IMR-90 (cell line): Measurements from ENCODE around the gene FCER1A. TPM values are rescaled to one million over a fixed set of nuclear protein-coding genes. Genes with fewer than 3 reads are reported as not detected.

Experiments used
- ATAC-seq: fragments of 200-7000 bp; cut with Tn5 transposase; 2 replicates; pipeline ENCODE4 v1.9.1; 2020; ENCODE audit warnings: low read depth, mild to moderate bottlenecking, moderate library complexity
- BruUV-seq: library from RNA; stranded (reverse); fragments of 400-500 nt; replicated peaks from 2 replicates; lab custom pipeline; 2021; lab: Mats Ljungman, UMichigan
- CTCF ChIA-PET: fragments of 300-600 bp; formaldehyde crosslinking; extraction: SDS; loops from one replicate; lab custom pipeline; 2021; ENCODE audit warnings: antibody characterized with exemption; lab: Yijun Ruan, JAX
- POLR2A ChIA-PET: fragments of 300-600 bp; sonication (Branson Sonifier 250); formaldehyde crosslinking; loops from one replicate; lab custom pipeline; 2022; ENCODE audit warnings: antibody characterized with exemption; ENCODE audit not compliant: unreplicated experiment; lab: Charles Lee
- DNase-seq: peaks from one replicate; pipeline ENCODE4 v3.0.0; 2013
- H2AFZ ChIP-seq: replicated peaks from 2 replicates; pipeline ENCODE3; 2013; ENCODE audit warnings: low read length, mild to moderate bottlenecking; ENCODE audit not compliant: poor library complexity
- H2AK5ac ChIP-seq: 2 replicates; pipeline ENCODE4 v1.6.1; 2013; ENCODE audit warnings: low read depth, low read length, inconsistent platforms
- H2AK9ac ChIP-seq: replicated peaks from 2 replicates; pipeline ENCODE3; 2013; ENCODE audit warnings: mild to moderate bottlenecking, low read depth, low read length, moderate library complexity; ENCODE audit not compliant: poor library complexity
- H2BK120ac ChIP-seq: 2 replicates; pipeline ENCODE4 v1.6.1; 2013; ENCODE audit warnings: low read depth, low read length, inconsistent platforms
- H2BK15ac ChIP-seq: 3 replicates; pipeline ENCODE4 v1.6.1; 2013; ENCODE audit warnings: low read depth, low read length, inconsistent platforms
- H2BK20ac ChIP-seq: 2 replicates; pipeline ENCODE4 v1.6.1; 2013; ENCODE audit warnings: low read depth, mild to moderate bottlenecking, inconsistent platforms, low read length, moderate library complexity
- H2BK5ac ChIP-seq: 2 replicates; pipeline ENCODE4 v1.6.1; 2013; ENCODE audit warnings: mild to moderate bottlenecking, low read depth, low read length, inconsistent platforms; ENCODE audit not compliant: poor library complexity, severe bottlenecking
- H3K14ac ChIP-seq: replicated peaks from 2 replicates; pipeline ENCODE4 v1.6.1; 2013; ENCODE audit warnings: low read depth, low read length, inconsistent platforms
- H3K18ac ChIP-seq: 2 replicates; pipeline ENCODE4 v1.6.1; 2013; ENCODE audit warnings: low read depth, low read length, control low read depth
- H3K23ac ChIP-seq: 2 replicates; pipeline ENCODE4 v1.6.1; 2013; ENCODE audit warnings: low read depth, low read length, inconsistent platforms
- H3K27ac ChIP-seq: 2 replicates; pipeline ENCODE4 v1.5.1; 2013; ENCODE audit warnings: mild to moderate bottlenecking, control low read depth, low read length; ENCODE audit not compliant: insufficient read depth
- H3K27me3 ChIP-seq: 2 replicates; pipeline ENCODE4 v1.6.1; 2013; ENCODE audit warnings: low read length; ENCODE audit not compliant: control insufficient read depth, insufficient read depth
- H3K36me3 ChIP-seq: 2 replicates; pipeline ENCODE4 v1.6.1; 2013; ENCODE audit warnings: low read length, mixed read lengths; ENCODE audit not compliant: control insufficient read depth, insufficient read depth
- H3K4ac ChIP-seq: 2 replicates; pipeline ENCODE4 v1.6.1; 2013; ENCODE audit warnings: low read depth, low read length, inconsistent platforms
- H3K4me1 ChIP-seq: 2 replicates; pipeline ENCODE4 v1.6.1; 2013; ENCODE audit warnings: low read length, mixed read lengths; ENCODE audit not compliant: control insufficient read depth, insufficient read depth
- H3K4me2 ChIP-seq: 2 replicates; pipeline ENCODE4 v1.6.1; 2013; ENCODE audit warnings: low read depth, mild to moderate bottlenecking, control low read depth, low read length, moderate library complexity
- H3K4me3 ChIP-seq: 2 replicates; pipeline ENCODE4 v1.5.1; 2013; ENCODE audit warnings: low read depth, mild to moderate bottlenecking, control low read depth, low read length, moderate library complexity; ENCODE audit not compliant: insufficient read depth
- H3K56ac ChIP-seq: 2 replicates; pipeline ENCODE4 v1.6.1; 2013; ENCODE audit warnings: low read length, inconsistent platforms; ENCODE audit not compliant: insufficient read depth; ENCODE audit errors: extremely low read depth
- H3K79me1 ChIP-seq, 2 experiments: 2 replicates each; pipeline ENCODE4 v1.6.1; 2013; ENCODE audit warnings: low read length in 2 of 2, inconsistent platforms in 1 of 2, low read depth in 1 of 2
- H3K9ac ChIP-seq: 2 replicates; pipeline ENCODE4 v1.6.1; 2013; ENCODE audit warnings: low read depth, low read length, control low read depth
- H3K9me1 ChIP-seq: 2 replicates; pipeline ENCODE4 v1.6.1; 2013; ENCODE audit warnings: low read length, inconsistent platforms; ENCODE audit not compliant: insufficient read depth
- H3K9me3 ChIP-seq: 2 replicates; pipeline ENCODE4 v1.6.1; 2013; ENCODE audit warnings: low read length; ENCODE audit not compliant: control insufficient read depth, insufficient read depth
- H4K20me1 ChIP-seq: 2 replicates; pipeline ENCODE4 v1.6.1; 2013; ENCODE audit warnings: low read length, inconsistent platforms; ENCODE audit not compliant: insufficient read depth
- H4K5ac ChIP-seq: 2 replicates; pipeline ENCODE4 v1.6.1; 2013; ENCODE audit warnings: mild to moderate bottlenecking, low read depth, low read length, control low read depth
- H4K8ac ChIP-seq, 2 experiments: 2 replicates each; pipeline ENCODE4 v1.6.1; 2013; ENCODE audit warnings: low read depth in 2 of 2, low read length in 2 of 2, control low read depth in 1 of 2, inconsistent platforms in 1 of 2
- H4K91ac ChIP-seq: 2 replicates; pipeline ENCODE4 v1.6.1; 2013; ENCODE audit warnings: low read depth, low read length, inconsistent platforms; ENCODE audit not compliant: insufficient read depth
- RFX5 ChIP-seq: IDR thresholded peaks from 2 replicates; pipeline ENCODE4 v1.8.0; 2012; ENCODE audit warnings: low read depth, mild to moderate bottlenecking, low read length, moderate library complexity
- WGBS, 2 experiments: methylation state at CpG; one replicate each; pipeline versions ENCODE4 v1.1.5 to v1.1.7; 2013; ENCODE audit warnings: missing lambda C conversion rate in 2 of 2; ENCODE audit not compliant: insufficient read length in 1 of 2; ENCODE audit errors: extremely low coverage in 2 of 2; 5-methylcytosine and 5-hydroxymethylcytosine counted together
- dilution Hi-C: fragments of 300-500 bp; cut with HindIII; formaldehyde crosslinking; loops from one replicate; pipeline ENCODE4 v1.14.3; 2018; ENCODE audit warnings: low sequenced_read_pairs; ENCODE audit not compliant: unreplicated experiment
- in situ Hi-C: fragments of 300-500 bp; cut with MboI; formaldehyde crosslinking; loops from 3 replicates; pipeline ENCODE4 v1.14.3; 2019; ENCODE audit warnings: low sequenced_read_pairs, inconsistent platforms, mixed read lengths
- intact Hi-C: fragments of 100-400 bp; cut with micrococcal nuclease; formaldehyde crosslinking; loops from 2 replicates; pipeline ENCODE4 v1.10.0; 2022
- polyA plus RNA-seq, 3 experiments: library from polyadenylated mRNA; depleted of rRNA; stranded (reverse); fragments of >200 nt; gene quantifications; 2 replicates each; pipeline ENCODE4 v1.2.3, GENCODE V29; 2012; ENCODE audit warnings: low replicate concordance in 1 of 3
- total RNA-seq: library from RNA; depleted of rRNA; stranded (reverse); fragments of >200 nt; gene quantifications from 2 replicates; pipeline ENCODE4 v1.2.3, GENCODE V29; 2012

The FCER1A gene
- total and polyA plus RNA-seq, 2 of the 4 experiments (the other 2 are of a cell fraction) = not detected

- Histone ChIP-seq H2AK9ac (no peak overlapping the region), H4K91ac (no peak overlapping the region), H2BK20ac (no peak overlapping the region), H2BK120ac (no peak overlapping the region), H2BK5ac (no peak overlapping the region), H2AK5ac (no peak overlapping the region), H3K9ac (no peak overlapping the region), H4K8ac (no peak overlapping the region), H3K36me3 (no peaks in the 10 kb centered on the region), H3K18ac (no peak overlapping the region), H3K9me3 (no peaks in the 10 kb centered on the region), H3K27ac (no peak overlapping the region), H3K79me1 (no peaks in the 10 kb centered on the region), H3K14ac (no peak overlapping the region), H4K20me1 (no peaks in the 10 kb centered on the region), H3K4me1 (no peaks in the 10 kb centered on the region), H4K5ac (no peak overlapping the region), H3K4ac (no peak overlapping the region), H3K23ac (no peak overlapping the region), H3K9me1 (no peaks in the 10 kb centered on the region), H3K27me3 (no peaks in the 10 kb centered on the region), H3K4me3 (no peak overlapping the region), H3K56ac (no peak overlapping the region), H3K4me2 (no peak overlapping the region), H2AFZ (no peak overlapping the region), H2BK15ac (no peak overlapping the region)
- ChIA-PET POLR2A (no interaction called here), CTCF (no interaction called here)
- no CpG with 5 or more reads among the region's 2 CpGs for WGBS, 2 experiments
- dilution Hi-C loops = no loop called here
- no TSS peak for BruUV-seq
- intact Hi-C loops = no loop called here
- DNase-seq = no peak
- ATAC-seq = no peak
- in situ Hi-C loops = no loop called here
- TF ChIP-seq RFX5 = no peak
Measured at GRCh38 chr1:159289060-159289459, 13.1 kb upstream of the FCER1A start.
